KG1 (cell line): ENCODE measurements around the gene DENR.
"Not testable (repeated sequence)": the region's sequence is repeated elsewhere in the genome, so short reads cannot be mapped to it uniquely, and the experiment has no call there.

Experiments
- DNase-seq: peaks from one replicate; lab custom pipeline; 2025; lab: John Stamatoyannopoulos, UW

Gene DENR

DNA sequence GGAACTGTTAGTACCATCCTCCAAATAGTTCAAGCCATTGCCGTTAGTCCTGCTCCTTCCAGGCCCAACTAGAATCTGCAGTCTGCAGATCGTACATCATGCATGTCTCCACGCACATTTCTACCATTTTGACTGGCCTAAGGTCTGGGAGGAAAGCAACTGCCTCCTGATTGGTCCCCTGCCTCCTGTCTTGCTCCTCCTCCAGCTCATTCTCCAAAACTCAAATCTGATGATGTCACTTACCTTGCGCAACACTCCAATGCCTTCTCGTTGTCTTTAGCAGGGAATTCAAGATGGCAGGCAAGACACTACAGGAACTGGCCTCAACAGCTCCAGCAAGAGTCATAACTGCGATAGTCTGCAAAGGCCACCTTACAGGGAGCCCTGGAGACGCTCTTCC is 12.3 kb upstream of the DENR start:
- no peak for DNase-seq

DNA sequence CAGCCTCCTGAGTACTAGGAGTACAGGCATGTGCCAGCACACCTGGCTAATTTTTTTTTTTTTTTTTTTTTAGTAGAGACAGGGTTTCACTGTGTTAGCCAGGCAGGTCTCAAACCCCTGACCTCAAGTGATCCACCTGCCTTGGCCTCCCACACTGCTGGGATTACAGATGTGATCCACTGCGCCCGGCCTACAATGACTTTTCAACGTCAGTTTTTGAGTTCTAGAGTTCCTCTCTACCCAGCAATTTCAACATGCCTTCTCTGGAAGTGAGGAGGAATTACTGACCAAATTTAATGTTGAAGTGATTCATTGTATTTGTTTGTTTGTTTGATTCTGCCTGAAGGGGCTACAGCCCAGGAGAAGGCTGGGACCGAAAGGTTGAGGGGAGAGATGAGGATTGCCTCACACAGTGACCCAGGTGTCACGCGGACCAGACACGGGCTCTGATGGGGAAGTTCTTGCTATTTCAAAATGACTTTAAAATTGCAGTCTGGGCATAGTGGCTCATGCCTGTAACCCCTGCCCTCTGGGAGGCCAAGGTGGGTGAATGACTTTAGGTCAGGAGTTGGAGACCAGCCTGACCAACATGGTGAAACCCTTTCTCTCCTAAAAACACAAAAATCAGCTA is 8.6 kb upstream of the DENR start:
- DNase-seq, result no peak

DNA sequence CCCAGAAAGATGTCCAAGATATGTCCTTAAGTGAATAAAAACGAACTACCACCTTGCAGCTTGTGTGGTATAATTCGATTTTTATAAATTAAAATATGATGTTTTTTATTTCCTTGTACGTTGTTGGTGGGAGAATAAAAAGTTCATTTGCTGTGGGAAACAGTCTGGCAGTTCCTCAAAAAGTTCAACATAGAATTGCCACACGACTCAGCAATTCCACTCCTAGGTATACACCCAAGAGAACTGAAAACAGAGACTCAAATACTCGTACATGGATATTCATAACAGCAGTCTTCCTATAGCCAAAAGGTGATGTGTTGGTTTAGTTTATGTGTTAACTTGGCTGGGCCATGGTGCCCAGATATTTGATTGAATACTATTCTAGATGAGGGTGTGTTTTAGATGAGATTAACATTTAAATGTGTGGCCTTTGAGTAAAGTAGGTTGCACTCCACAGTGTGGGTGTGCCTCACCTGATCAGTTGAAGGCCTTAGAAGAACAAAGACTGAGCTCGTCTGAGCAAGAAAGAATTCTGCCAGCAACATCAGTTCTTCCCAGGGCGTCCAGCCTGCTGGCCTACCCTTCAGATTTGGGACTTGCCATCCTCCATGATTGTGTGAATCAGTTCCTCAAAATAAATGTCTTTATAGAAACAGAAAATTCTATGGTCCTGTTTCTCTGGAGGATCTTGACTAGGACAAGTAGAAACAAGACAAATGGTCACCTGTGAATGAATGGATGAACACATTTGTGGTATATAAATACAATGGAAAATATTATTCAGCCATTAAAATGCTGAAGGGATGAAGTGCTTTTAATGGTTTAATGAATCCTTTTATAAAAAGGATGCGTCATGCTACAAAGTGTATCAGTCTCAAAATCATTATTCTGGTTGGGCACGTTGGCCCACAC is 5.1 kb upstream of the DENR start:
- DNase-seq, result no peak

DNA sequence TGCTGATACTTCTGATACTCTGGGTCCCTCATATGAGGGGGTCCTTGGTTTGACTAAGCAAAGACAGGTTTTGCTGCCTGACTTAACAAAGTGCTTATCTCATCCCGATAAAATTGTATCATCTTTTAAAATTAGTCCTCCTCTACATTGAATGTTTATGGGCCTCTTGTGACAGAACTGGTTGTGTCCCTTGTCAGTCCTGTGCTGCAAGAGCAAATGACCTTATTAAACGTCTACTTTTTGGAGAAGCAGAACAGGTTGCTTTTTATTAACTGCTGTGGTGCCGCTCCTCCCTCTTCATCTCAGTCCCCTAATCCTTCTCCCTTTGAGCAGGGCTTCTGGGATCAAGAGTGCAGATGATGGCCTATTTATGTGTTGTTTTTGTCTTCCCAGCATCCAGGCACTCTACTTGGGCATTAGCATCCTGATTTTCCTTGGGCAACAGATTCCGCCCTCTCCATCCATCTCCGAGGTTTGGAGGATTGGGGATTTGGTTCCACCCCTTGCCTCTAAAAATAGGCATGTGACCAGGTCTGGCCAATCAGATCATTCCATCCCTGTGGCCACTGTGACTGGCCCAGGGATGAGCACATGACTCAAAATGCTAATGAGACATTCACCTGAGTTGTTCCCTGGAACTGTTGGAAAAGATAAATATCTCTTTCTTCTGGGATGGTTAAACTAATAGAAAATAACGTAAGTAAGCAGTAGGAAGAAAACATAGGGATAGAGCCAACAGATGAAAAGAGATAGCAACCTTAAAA is 2.9 kb upstream of the DENR start:
- DNase-seq, result no peak

DNA sequence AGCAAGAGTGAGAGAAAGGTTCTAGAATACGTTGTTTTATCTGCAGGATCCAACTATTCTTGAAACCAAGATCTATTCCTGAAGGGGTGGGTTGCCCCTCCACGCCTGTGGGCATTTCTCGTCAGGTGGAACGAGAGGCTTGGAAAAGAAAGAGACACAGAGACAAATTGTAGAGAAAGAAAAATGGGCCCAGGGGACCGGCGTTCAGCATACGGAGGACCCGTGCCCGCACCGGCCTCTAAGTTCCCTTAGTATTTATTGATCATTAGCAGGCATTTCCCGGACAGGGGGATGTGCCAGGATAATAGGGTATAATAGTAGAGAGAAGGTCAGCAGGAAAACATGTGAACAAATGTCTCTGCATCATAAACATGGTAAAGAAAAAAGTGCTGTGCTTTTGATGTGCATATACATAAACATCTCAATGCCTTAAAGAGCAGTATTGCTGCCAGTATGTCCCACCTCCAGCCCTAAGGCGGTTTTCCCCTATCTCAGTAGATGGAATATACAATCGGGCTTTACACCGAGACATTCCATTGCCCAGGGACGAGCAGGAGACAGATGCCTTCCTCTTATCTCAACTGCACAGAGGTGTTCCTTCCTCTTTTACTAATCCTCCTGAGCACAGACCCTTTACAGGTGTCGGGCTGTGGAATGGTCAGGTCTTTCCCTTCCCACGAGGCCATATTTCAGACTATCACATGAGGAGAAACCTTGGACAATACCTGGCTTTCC is 1.7 kb upstream of the DENR start:
- DNase-seq, result not testable (repeated sequence)

DNA sequence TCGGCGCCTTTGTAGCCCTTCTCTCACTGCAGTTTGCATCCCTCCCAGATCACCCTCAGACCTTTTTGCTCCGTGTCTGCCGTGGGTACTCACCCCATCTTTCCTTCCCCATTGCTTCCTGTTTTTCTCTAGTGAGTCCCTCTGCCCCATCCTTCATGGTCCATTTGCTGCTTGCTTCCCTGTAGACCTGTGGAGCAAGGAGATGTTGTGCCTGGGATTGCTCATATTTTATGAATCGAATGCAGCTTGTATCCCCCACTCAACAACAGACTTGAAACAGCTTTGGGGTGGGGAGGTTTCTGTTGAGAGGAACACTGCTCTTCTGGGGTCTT is 661 bp downstream of the DENR start:
- no peak for DNase-seq

DNA sequence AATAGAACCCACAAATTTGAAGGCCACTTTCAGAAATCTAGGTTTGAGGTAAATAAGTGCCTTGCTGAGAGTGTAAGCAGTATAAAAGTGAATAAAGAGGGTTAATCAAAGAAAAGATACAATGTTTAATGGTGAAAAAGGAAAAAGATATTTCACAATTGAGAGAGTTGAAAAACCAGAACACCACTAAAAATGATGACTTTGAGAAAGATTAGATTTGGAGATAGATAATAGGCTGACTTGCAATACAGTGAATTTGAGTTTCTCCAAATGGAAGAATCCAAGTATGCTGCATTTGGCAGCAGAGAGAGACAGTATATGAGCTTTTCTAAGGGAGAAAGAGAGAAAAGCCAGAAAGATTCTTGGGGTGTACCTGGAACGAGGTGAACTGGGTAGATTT is 2.2 kb downstream of the DENR start:
- DNase-seq, result no peak

DNA sequence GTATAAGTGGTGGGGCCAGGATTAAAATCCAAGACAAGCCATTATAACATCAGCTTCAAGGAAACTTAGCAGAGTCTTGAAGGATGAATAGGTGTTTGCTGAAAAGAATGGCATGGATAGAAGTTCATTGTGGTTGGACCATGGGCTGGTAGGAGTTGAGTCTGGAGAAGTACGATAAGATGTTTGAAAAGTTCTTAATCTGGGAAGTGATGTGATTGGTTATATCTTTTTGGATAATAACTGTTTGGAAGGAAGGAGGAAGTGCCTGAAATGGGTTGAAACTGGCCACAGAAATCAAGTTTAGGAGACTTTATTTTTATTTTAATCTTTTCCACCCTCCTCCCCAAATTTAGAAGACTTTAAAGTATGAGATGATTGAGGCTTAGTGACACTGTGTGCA is 4.9 kb downstream of the DENR start:
- no peak for DNase-seq

DNA sequence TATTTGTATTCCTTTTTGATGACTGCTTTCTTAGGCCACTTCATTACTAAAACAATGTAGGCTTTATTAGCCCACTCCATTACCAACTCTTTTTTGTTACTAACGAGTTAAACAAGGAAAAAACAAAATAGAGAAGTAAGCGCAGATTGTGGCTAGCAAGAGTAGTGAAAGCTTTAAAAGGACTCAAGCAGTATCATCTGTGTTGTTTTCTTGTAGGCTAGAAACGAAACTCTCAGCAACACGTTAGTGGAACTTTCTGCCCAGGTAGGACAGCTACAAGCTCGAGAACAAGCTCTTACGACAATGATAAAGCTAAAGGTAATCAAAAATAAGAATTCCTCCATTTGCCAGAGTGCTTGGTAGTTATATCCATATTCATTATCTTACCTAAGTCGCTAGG is 32.9 kb downstream of the DENR start:
- DNase-seq, result no peak

DNA sequence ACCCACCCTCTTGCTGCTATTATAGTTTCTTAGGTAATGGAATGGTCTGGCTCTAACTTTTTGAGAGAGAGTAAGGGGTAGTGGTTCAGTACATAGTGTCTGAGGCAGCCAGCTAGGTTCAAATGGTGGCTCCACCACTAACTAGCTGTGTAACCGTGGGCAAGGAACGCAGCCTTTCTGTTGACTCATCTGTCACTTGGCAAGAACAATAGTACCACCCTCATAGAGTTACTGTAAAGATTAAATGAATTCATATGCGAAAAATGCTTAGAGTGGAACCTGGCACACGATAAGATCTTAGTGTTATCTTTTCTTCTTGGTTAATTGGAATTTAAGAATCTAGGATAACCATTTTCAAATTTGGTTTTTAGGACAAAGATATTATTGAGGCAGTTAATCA is 35.8 kb downstream of the DENR start:
- DNase-seq, result no peak

DNA sequence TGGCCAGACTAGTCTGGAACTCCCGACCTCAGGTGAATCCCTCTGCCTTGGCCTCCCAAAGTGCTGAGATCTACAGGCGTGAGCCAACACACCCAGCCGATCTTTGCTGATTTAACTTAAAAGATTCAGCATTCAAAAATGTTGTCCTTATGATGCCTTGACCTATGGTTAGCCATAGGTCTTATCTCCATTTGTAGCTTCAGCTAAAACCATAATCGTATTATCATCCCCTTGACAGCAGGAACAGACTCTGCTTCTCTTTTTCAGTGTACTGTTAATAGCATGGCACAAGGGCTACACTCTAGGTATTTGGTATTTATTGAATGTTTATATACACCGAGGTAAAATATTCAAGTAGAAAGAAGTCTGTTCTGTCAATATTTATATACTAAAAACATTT is 37.0 kb downstream of the DENR start:
- DNase-seq, result no peak

DNA sequence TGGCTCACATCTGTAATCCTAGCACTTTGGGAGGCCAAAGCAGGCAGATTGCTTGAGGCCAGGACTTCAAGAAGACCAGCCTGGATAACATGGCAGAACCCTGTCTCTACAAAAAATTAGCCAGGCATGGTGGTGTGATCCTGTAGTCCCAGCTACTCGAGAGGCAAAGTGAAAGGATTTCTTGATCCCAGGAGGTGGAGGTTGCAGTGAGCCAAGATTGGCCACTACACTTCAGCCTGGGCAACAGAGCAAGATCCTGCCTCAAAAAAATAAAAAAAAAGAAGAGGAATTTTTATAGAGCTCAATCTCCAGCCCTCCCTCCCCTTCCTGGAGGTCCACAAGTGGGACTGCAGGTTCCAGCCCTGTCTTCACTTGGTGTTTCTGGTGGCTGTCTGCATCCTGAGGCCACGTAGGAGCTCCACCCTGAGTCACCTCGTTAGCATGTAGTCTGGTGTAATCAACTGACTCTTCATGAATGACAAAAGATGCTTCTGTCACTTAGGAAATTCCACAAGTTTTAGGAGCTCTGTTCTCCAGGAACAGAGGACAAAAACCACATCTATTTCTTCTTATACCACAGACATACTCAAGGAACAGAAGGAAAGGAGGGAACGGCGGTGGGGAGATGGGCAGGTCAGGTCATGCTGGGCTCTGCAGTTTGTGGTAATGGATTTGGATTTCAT is 37.9 kb downstream of the DENR start:
- no peak for DNase-seq

DNA sequence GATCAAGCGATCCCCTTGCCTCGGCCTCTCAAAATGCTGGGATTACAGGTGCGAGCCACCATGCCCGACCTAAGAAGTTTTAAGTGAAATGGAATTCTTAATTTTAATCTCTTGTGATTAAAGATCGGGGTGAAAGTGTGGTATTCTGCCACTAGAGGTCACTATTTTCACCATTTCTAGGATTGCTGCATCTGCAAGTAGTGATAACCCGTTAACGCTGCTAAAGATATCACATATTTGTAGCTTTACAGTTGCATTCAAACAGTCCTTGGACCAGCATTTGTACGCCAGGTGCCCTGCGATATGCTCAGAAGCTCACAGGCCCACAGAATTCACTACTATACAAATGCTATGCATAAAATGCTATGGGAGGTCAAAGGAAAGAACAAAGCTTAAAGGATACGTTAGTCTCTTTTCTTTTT is 41.1 kb downstream of the DENR start:
- peak; percentile 67 for DNase-seq

DNA sequence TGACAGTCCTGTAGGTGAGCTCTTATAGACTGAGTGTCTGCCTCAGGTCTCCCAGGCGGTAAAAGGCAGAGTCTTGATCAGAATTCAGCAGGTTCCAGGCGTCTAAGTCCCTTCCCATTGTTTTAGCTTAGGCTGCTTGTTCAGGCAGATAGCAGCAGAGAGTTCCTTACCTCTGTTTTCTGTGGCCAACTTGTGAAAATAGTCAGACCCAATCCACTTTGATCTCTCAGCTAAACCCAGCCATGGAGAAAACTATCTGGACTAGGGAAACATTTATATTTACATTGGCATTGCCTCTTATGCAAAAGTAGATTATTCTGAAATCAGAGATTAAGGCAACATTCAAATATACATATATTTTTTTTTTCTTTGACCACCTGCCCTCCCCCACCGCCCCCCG is 43.2 kb downstream of the DENR start:
- DNase-seq, result no peak

DNA sequence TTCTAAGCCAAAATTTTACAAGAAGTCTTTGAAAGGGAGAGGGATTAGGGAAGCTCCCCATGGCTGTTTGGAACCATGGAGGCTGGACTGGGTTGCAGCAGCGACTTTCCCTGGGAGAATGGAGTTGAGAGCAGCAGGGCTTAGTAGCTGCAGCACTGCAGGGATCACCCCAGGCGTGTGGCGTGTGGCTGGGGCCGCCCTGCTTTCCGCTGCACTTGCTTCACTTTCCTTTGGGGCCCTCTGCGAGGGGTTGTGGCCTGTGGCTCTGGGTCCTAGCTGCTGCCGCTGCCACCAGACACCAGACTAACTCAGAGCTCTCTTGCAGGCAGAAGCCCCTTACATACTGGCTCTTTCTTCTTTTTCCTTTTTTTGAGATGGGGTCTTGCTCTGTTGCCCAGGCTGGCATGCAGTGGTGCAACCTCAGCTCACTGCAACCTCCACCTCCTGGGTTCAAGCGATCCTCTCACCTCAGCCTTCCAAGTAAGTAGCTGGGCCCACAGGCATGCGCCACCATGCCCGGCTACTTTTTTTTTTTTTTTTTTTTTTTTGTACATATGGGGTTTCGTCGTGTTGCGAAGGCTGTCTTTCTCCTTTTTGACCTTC is 47.1 kb downstream of the DENR start:
- DNase-seq, result no peak

DNA sequence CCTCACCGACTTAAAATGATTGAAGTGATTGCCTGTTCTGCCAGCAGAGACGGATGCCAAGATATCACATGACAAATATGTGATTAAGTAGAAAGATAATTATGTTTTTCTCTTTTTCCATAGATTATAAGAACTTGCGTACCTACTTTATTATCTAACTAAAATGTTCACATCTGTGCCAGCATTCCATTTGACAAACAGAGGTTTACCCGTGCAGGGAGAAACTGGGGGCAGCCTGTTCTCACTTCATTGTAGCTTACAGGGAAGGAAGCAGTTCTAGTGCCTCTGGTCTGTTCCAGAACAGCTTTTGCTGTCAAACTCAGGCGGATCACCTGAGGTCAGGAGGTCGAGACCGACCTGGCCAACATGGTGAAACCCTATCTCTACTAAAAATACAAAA is 51.3 kb downstream of the DENR start:
- DNase-seq, result no peak

DNA sequence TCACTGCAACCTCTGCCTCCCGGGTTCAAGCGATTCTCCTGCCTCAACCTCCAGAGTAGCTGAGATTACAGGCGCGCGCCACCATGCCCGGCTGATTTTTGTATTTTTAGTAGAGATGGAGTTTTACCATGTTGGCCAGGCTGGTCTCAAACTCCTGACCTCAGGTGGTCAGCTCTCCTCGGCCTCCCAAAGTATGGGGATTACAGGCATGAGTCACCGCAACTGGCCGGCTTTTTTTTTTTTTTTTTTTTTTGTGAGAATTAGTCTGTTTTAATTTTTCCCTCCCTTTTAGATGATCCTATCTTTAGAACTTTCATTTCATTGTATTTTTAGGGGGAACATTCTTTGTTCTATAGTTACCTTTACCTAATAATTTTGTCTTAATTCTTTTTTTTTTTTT is 52.3 kb downstream of the DENR start:
- DNase-seq, result not testable (repeated sequence)

DNA sequence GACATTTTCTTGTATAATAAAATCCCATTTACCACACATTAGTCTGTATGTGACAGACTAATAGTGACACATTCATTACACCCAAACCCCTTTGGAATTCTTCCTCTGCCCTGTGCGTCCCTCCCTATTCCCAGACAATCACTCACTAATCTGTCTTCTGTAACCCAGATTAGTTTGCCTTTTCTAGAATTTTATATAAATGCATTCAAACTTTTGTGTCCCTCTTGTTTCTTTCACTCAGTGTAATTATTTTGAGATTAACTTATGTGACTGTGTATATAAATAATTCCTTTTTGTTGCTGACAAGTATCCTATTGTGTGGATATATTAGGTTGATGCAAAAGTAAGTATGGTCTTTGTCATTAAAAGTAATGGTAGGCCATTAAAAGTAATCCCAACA is 55.0 kb downstream of the DENR start:
- no peak for DNase-seq

DNA sequence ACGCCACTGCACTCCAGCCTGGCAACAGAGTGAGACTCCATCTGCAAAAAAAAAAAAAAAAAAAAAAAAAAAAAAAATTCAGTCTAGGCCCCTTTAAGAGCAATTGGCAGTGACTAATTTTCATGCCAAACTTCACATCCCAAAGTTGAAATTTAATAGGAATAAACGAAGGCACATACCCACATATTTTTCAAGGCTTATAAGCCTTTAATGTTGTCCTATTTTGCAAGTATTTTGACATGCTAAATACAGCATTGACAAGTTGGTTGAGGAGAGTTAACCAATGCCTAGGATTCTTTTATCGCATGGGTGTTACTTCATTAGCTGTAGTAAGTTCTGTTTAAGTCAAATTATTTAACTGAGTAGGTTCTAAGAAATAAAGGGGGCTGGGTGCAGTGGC is 59.2 kb downstream of the DENR start:
- DNase-seq, result no peak

DNA sequence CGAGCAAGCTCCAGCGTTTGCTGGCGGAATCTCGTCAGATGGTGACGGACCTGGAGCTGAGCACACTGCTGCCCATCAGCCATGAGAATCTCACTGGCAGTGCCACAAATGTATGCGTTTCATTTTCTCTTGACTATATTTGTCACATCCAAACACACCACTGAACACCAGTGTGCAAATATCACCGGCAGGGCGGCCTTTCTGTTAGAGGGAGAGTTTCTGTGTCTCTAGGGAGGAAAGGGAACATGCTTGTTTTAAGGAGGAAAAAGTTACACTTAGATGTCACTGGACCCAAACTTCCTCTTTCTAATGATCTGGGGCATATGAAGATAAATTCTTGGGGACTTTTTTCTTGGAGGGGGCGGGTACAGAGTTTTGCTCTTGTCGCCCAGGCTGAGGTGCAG is 60.7 kb downstream of the DENR start:
- DNase-seq, result no peak

DNA sequence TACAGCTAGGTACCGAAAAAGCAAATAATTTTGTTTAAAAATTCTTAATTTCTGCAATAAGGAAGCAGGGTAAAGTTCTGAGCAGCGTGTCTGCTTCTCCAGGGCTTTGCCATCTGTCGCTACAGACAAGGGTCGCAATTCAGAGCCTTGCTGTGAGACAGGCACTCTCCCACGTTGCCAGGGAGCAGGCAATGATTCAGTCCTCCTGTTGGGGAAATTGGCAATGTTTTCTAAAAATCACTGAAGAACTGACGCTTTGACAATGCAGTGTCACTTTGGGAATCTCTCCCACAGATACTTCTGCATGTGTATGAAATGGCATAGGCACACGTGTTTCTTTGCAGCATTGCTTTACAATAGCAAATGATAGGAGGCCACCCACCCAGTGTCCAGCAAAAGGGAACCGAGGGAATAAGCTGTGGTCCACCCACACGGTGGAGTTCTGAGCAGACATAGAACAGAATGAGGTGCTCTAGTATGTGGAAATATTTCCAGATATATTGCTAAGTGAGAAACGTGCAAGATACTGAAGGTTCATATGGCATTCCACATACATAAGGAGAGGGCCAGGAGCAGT is 66.7 kb downstream of the DENR start:
- no peak for DNase-seq
